Bone marrow (tissue), 2 donors: ENCODE results near the gene PSMC3.
A peak's percentile ranks its signal among the peaks of the same experiment; 100 is the strongest.

Experiments
- DNase-seq, 2 donors: peaks; one replicate each; lab custom pipeline; 2025; lab: John Stamatoyannopoulos, UW

Gene PSMC3

DNA sequence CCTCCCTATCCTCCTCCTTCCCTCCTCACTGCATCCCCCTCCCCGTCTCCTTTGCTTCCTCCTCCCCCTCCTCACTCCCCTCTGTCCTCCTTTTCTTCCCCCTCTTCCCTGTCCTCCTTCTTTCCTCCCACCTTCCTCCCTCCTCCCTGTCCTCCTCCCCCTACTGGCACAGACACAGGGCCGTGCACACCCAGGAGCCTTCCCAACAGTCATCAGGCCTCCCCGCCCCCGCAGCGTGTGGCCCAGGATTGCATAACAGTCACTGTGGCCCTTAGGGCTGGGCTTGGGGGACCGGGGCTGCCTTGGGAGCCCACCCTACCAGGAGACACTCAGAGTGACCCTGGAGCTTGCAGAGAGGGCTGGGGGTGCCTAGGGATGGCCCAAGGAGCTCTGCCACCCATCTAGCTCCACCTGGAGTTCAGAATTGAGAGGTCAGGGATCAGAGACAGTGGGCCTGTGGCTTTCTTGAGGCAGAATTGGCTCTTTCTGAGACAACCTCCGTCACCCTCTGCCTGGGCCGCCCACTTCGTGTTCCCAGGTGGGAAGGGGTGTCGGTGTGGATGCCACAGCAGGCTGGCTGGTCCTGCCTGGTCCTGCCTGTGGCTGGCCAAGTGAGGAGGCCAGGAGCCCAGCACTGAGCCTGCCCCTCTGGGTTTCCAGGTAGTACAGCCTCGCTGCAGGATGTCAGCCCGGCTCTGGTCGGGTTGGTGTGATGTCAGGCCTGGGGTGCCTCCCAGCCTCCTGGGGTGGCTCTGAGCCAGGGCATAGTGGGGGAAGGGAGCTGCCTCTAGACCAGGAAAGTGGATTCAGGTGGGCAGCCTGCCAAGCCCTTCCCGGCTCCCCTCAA is 49.5 kb downstream of the PSMC3 start:
- peak; percentile 6 to 54 for DNase-seq

DNA sequence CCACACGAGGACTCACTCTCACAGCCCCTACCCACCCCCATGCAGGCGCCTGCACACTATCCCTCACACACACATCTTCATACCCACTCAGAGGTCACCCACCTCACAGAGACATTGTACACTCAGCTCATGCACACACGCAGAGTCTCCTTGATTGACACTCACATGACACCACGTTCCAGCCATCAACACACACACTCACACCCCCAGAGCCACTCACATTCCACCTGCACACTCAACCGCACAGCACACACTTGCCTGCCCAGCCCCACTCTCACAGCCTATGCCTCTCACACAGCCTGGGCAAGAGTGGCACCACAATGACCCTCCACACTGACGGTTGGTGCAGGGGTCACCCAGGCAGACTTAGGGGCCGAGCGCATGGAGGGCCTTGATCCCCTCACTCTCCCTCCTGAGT is 50.1 kb downstream of the PSMC3 start:
- no peak for DNase-seq

DNA sequence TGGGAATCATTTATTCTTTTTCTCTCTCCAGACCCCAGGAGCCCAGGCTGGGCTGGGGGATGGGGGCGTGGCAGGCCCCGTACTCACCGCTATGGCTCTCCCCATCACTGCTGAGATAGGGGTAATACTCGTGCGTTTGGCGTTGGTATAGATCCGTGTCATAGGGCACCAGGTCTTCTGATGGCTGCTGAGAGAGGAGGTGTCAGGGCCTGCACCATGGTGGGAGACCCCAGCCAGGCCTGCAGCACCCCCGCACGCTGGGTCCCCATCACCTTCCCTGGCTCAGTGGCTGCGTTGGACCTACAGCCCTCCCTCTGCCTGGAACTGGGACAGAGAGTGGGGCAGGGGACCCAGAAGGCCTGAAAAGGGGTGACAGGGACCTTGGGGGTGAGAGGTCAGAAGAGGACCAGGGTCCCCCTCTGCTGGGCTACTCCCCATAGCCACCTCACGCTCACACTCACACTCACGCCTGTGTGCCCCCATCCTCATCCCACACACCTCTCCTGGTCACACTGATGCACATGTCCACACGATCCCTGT is 50.6 kb downstream of the PSMC3 start:
- no peak for DNase-seq

DNA sequence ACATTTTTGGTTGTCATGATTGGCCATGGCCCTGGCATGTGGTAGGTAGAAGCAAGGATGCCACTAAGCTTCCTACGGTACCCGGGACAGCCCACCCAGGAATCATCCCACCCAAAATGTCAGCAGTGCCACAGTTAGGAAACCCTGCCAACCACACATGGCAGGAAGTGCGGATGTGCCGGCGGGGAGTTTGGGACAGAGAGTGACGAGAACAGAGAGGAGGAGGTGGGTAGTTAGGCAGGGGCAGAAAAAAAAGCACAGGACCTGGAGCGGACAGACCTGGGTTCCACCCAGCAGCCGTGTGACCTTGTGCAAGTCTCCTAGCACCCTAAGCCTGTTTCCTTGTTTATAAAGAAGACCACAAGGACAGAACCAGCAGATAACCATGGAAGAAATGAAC is 51.2 kb downstream of the PSMC3 start:
- no peak for DNase-seq

DNA sequence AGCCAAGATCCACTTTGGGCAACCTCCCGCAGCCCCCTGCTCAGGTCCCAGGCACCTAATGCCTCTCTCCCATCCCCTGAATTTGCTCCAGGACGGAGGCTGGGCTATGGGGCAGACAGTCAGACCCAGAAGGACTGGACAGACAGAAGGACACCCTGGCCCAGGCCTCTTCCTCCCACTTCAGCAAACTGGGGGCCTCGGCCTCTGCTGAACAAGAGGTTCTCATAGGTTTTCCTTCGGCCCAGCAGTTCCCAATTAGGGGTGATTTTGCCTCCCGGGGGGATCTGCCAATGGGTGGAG is 51.6 kb downstream of the PSMC3 start:
- no peak for DNase-seq

DNA sequence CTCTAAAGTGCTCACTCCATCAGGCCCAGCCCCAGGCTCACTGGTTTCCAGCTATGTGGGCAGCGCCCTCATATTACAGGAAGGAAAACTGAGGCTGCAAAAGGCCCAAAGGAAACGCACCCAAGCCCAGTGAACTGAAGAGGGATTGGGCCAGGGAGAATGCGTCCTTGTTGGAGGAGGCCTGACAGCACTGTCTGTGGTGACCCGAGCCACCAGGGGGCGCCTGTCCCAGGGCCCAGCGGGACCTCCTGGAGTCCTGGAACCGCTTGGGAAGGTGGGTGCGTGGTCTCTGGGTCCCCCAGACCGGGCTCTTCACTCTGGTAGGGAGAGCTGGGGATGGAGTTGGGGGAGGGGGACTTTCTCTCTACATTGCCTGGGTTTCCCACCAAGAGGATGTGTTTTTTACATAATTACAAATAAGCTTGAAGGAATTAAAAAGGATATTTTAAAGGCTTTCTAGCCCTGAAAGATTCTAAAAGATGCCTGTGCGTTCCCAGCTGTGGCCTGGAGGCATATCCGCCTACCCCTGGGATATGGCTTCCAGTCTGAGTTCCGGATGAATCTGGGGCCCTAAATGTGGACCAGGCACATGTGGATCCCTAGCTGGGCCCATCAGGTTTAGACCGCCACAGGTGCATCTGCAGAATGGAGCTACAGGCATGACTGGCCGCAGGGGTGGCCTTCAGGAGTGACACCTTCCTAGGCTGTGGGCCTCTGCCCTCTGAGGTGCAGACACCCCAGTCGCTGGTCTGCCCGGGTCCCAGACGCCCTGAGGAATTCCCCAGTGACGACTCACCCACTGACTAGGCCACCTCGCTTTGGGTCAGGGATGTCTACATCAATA is 52.1 kb downstream of the PSMC3 start:
- DNase-seq, result peak; percentile 52 to 65

DNA sequence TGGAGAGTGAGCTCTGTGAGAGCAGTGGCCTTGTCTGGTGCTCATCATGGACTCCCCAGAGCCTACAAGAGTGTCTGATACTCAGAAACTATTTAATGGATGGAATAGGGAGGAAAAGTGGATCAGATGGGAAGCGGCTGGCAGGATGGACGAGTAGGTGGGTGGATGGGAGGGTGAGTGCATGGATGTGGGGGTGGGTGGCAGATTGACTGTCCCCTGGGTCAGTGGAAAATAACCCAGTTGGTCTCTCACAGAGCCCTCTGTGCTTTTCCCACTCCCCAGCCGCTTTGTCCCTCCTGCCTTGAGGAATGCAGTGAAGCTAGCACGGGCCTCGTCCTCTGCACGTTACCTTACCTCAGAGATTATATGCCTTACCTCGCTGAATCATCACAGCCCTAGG is 53.8 kb downstream of the PSMC3 start:
- DNase-seq, result no peak

DNA sequence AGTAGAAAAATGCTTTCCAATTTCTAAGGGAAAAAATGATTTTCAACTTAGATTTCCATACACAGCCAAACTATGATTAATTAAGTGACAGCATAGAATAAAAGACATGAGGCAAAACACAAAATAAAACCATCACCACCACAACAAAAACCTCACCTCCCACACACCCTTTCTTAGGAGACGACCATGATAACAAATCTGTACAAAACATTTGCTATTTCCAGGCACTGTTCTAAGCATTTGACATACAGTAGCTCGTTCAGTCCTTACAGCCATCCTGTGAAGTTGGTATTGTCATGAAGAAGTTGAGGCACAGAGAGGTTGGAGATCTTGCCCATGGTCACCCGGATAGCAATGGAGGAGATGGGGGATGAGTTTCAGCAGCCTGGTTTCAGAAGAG is 56.6 kb downstream of the PSMC3 start:
- DNase-seq, result no peak
